GM23338 (cell line): ENCODE data around the gene AMZ1. TPM values are rescaled to one million over a fixed set of nuclear protein-coding genes. Genes with fewer than 3 reads are reported as not detected.

Experiments used
- ATAC-seq: fragments of 200-7000 bp; cut with Tn5 transposase; 3 replicates; pipeline ENCODE4 v1.9.1; 2020
- DNase-seq: peaks from one replicate; pipeline ENCODE4 v3.0.0-alpha.2; 2015; ENCODE audit warnings: low spot score
- H2AFZ ChIP-seq: fragments of 200-600 bp; sonication (generic); 2 replicates; pipeline ENCODE4 v1.8.0; 2016; ENCODE audit warnings: antibody characterized with exemption, mild to moderate bottlenecking, moderate library complexity
- H3F3A ChIP-seq: fragments of 200-600 bp; sonication (generic); replicated peaks from 2 replicates; pipeline ENCODE4 v1.8.0; 2017; ENCODE audit warnings: antibody characterized with exemption, mixed run types, low read depth
- H3K27ac ChIP-seq: fragments of 200-600 bp; sonication (generic); 2 replicates; pipeline ENCODE4 v1.6.1; 2016; ENCODE audit warnings: low read depth
- H3K27me3 ChIP-seq: fragments of 200-600 bp; sonication (generic); 2 replicates; pipeline ENCODE4 v1.8.0; 2016; ENCODE audit warnings: mild to moderate bottlenecking, mixed run types, moderate library complexity; ENCODE audit not compliant: insufficient read depth
- H3K36me3 ChIP-seq: fragments of 200-600 bp; sonication (generic); 2 replicates; pipeline ENCODE4 v1.8.0; 2016; ENCODE audit warnings: mild to moderate bottlenecking; ENCODE audit not compliant: insufficient read depth
- H3K4me1 ChIP-seq: fragments of 200-600 bp; sonication (generic); 2 replicates; pipeline ENCODE4 v1.8.0; 2016; ENCODE audit warnings: mild to moderate bottlenecking, moderate library complexity; ENCODE audit not compliant: insufficient read depth
- H3K4me2 ChIP-seq: fragments of 200-600 bp; sonication (generic); 2 replicates; pipeline ENCODE4 v1.7.1; 2017; ENCODE audit warnings: mixed run types
- H3K4me3 ChIP-seq: fragments of 200-600 bp; sonication (generic); 2 replicates; pipeline ENCODE4 v1.6.1; 2016; ENCODE audit warnings: mixed run types
- H3K79me2 ChIP-seq: fragments of 200-600 bp; sonication (generic); replicated peaks from 2 replicates; pipeline ENCODE4 v1.8.0; 2017; ENCODE audit warnings: mild to moderate bottlenecking; ENCODE audit not compliant: insufficient read depth
- H3K9me2 ChIP-seq: fragments of 200-600 bp; sonication (generic); 2 replicates; pipeline ENCODE4 v1.8.0; 2017; ENCODE audit not compliant: insufficient read depth
- H4K20me1 ChIP-seq: fragments of 200-600 bp; sonication (generic); replicated peaks from 2 replicates; pipeline ENCODE4 v1.8.0; 2017; ENCODE audit warnings: mild to moderate bottlenecking; ENCODE audit not compliant: insufficient read depth
- H3K27ac Mint-ChIP-seq: 2 replicates; pipeline ENCODE4 v1.8.0; 2020; ENCODE audit warnings: inconsistent platforms, mild to moderate bottlenecking, moderate library complexity, mixed read lengths
- H3K27me3 Mint-ChIP-seq: 3 replicates; pipeline ENCODE4 v1.8.0; 2022; ENCODE audit warnings: low read depth, mild to moderate bottlenecking, moderate library complexity, mixed read lengths, inconsistent platforms; ENCODE audit not compliant: insufficient read depth, poor library complexity
- H3K36me3 Mint-ChIP-seq: 3 replicates; pipeline ENCODE4 v1.8.0; 2021; ENCODE audit warnings: low read depth, mild to moderate bottlenecking, inconsistent platforms, moderate library complexity, mixed read lengths
- H3K4me1 Mint-ChIP-seq: 3 replicates; pipeline ENCODE4 v1.8.0; 2020; ENCODE audit warnings: mild to moderate bottlenecking, inconsistent platforms, mixed read lengths
- H3K4me3 Mint-ChIP-seq: 3 replicates; pipeline ENCODE4 v1.8.0; 2021; ENCODE audit warnings: moderate library complexity, mild to moderate bottlenecking, inconsistent platforms, mixed read lengths
- H3K9me3 Mint-ChIP-seq: 3 replicates; pipeline ENCODE4 v1.8.0; 2020; ENCODE audit warnings: moderate library complexity, mild to moderate bottlenecking, inconsistent platforms, mixed read lengths
- CREB1 ChIP-seq: fragments of 250-450 bp; sonication (Bioruptor Pico); IDR thresholded peaks from 2 replicates; pipeline ENCODE4 v1.5.0; 2020; ENCODE audit warnings: low read depth, mild to moderate bottlenecking, moderate library complexity
- CTCF ChIP-seq, 2 experiments: fragments of 200-600 bp in 1 of 2; sonication (generic) in 1 of 2; conservative IDR thresholded peaks; 2 replicates each; pipeline versions ENCODE4 v1.5.1 to v1.6.1; 2016 to 2017; ENCODE audit warnings: antibody characterized with exemption in 2 of 2, low read depth in 2 of 2, mild to moderate bottlenecking in 2 of 2, moderate library complexity in 1 of 2
- ETS1 ChIP-seq: IDR thresholded peaks from 2 replicates; pipeline ENCODE4 v1.6.1; 2016; ENCODE audit warnings: antibody characterized with exemption
- EZH2phosphoT487 ChIP-seq: fragments of 200-600 bp; sonication (generic); IDR thresholded peaks from one replicate; pipeline ENCODE4 v1.8.1; 2018; ENCODE audit warnings: antibody characterized with exemption; ENCODE audit not compliant: unreplicated experiment
- JUNB ChIP-seq: IDR thresholded peaks from one replicate; pipeline ENCODE4 v1.6.1; 2016; ENCODE audit warnings: antibody characterized with exemption; ENCODE audit not compliant: unreplicated experiment
- NANOG ChIP-seq: IDR thresholded peaks from 2 replicates; pipeline ENCODE4 v1.6.1; 2016; ENCODE audit warnings: antibody characterized with exemption, borderline replicate concordance
- POLR2AphosphoS5 ChIP-seq: IDR thresholded peaks from 2 replicates; pipeline ENCODE4 v1.6.1; 2016; ENCODE audit warnings: antibody characterized with exemption, low read depth
- REST ChIP-seq: IDR thresholded peaks from one replicate; pipeline ENCODE4 v1.6.1; 2018; ENCODE audit warnings: antibody characterized with exemption; ENCODE audit not compliant: unreplicated experiment
- ZNF114 ChIP-seq: fragments of 250-450 bp; sonication (Bioruptor Pico); IDR thresholded peaks from 2 replicates; pipeline ENCODE4 v1.5.0; 2020; ENCODE audit warnings: mild to moderate bottlenecking, moderate library complexity
- ZNF462 ChIP-seq: fragments of 250-450 bp; sonication (Bioruptor Pico); IDR thresholded peaks from 2 replicates; pipeline ENCODE4 v1.5.0; 2020; ENCODE audit warnings: mild to moderate bottlenecking, moderate library complexity
- polyA plus RNA-seq: library from polyadenylated mRNA; unstranded; fragments of >200 nt; fragmentation: Nextera tagmentation; extraction: Ambion mirVana; gene quantifications from 2 replicates; pipeline ENCODE4 v1.2.1, GENCODE V29; 2016
- total RNA-seq: library from RNA; depleted of rRNA; stranded (reverse); fragments of >200 nt; shearing (Covaris generic); gene quantifications from 2 replicates; pipeline ENCODE4 v1.2.3, GENCODE V29; 2014

Gene AMZ1
- total and polyA plus RNA-seq, 2 experiments from 2014 or later = 0.73 to 4.5 TPM

- TF ChIP-seq REST (no peak), CREB1 (CRISPR knock-in tag) (no peak), ETS1 (no peak)
Measured at GRCh38 chr7:2705371-2706096, 17.5 kb downstream of the AMZ1 start (continued).

- H2AFZ ChIP-seq = no peak overlapping the region
- H3F3A ChIP-seq = no peaks in the 10 kb centered on the region
- no peak overlapping the region for H3K27ac ChIP-seq
- no peak for ATAC-seq
- DNase-seq = no peak
- H3K27me3 ChIP-seq = no peaks in the 10 kb centered on the region
- H3K4me1 ChIP-seq = no peaks in the 10 kb centered on the region
- Mint-ChIP-seq H3K9me3 (0 out of 3 replicates have a peak, but pooled peaks cover 2% of the 10 kb centered on the region), H3K4me3 (no peak overlapping the region), H3K27ac (no peak overlapping the region; the same call in 1 of the 2 replicates), H3K4me1 (peaks cover 13% of the 10 kb centered on the region), H3K36me3 (peaks cover 4% of the 10 kb centered on the region; the same call in 1 of the 3 replicates), H3K27me3 (peaks cover 14% of the 10 kb centered on the region)
- H4K20me1 ChIP-seq = no peaks in the 10 kb centered on the region
- H3K9me2 ChIP-seq = no peaks in the 10 kb centered on the region
- H3K79me2 ChIP-seq = no peaks in the 10 kb centered on the region
- no peaks in the 10 kb centered on the region for H3K36me3 ChIP-seq
- H3K4me3 ChIP-seq = no peak overlapping the region
- no peak overlapping the region for H3K4me2 ChIP-seq
- TF ChIP-seq JUNB = no peak
- TF ChIP-seq EZH2phosphoT487 = no peak
- no peak for TF ChIP-seq NANOG
- TF ChIP-seq ZNF114 (CRISPR knock-in tag) = no peak
- no peak for TF ChIP-seq CREB1 (CRISPR knock-in tag)
- no peak for TF ChIP-seq POLR2AphosphoS5
- TF ChIP-seq CTCF (conservative IDR thresholded peaks at IDR 0.05; ENCODE audit: low read depth in 2 of 2) = no peak
- no peak for TF ChIP-seq ETS1
- no peak for TF ChIP-seq ZNF462 (CRISPR knock-in tag)
Measured at GRCh38 chr7:2706685-2707126, 18.7 kb downstream of the AMZ1 start.
